IMR-90 (cell line): Measurements from ENCODE around the gene H1-8.

ENCODE experiments used
- CTCF ChIP-seq: conservative IDR thresholded peaks from 2 replicates; pipeline ENCODE4 v1.5.1; 2012; ENCODE audit warnings: mild to moderate bottlenecking, low read depth, low read length, improper control_type of control experiment
- MAFK ChIP-seq: IDR thresholded peaks from 2 replicates; pipeline ENCODE4 v1.6.1; 2012; ENCODE audit warnings: low read depth, low read length, improper control_type of control experiment

GRCh38 chr3:129543156-129543790, at the start of gene H1-8:
- no peak for TF ChIP-seq CTCF
- TF ChIP-seq MAFK = no peak
